Measurements from ENCODE around the gene SPACDR.

The SPACDR gene
- long read RNA-seq = 0 reads

- no peak for TF ChIP-seq SPI1 (IDR thresholded peaks at IDR 0.05; ENCODE audit: borderline replicate concordance, low read depth)
- no peak for DNase-seq (ENCODE audit: low read depth in 1 of 2, low spot score in 1 of 2)
- H3K27ac ChIP-seq (replicated peaks) = no peak within 1 kb of the TSS
- no peaks in the 10 kb centered on the region for H3K27me3 ChIP-seq (ENCODE audit: insufficient read depth, poor library complexity, severe bottlenecking)
- no peak within 1 kb of the TSS for H3K4me3 ChIP-seq (replicated peaks; ENCODE audit: insufficient read depth, low read length)
Observed at GRCh38 chr7:100464210-100464660, at the start of gene SPACDR. SPACDR (minus strand) TSS chr7:100464260; CDS start chr7:100464025, 235 bp downstream.

- no peak for TF ChIP-seq SPI1 (IDR thresholded peaks at IDR 0.05; ENCODE audit: borderline replicate concordance, low read depth)
- H3K4me3 ChIP-seq (replicated peaks; ENCODE audit: insufficient read depth, low read length) = no peak overlapping the region
- no peak overlapping the region for H3K27ac ChIP-seq (replicated peaks)
- no peak for DNase-seq (ENCODE audit: low read depth in 1 of 2, low spot score in 1 of 2)
- H3K27me3 ChIP-seq (ENCODE audit: insufficient read depth, poor library complexity, severe bottlenecking) = no peaks in the 10 kb centered on the region
Observed at GRCh38 chr7:100513212-100513810, 49.3 kb upstream of the SPACDR start.

GRCh38 chr7:100510437-100511239 lies 46.6 kb upstream of the SPACDR start:
- TF ChIP-seq CTCF (IDR thresholded peaks at IDR 0.05; ENCODE audit: insufficient read depth, low read length) (no peak), SPI1 (IDR thresholded peaks at IDR 0.05; ENCODE audit: borderline replicate concordance, low read depth) (no peak), GABPA (IDR thresholded peaks at IDR 0.05; ENCODE audit: low read depth) (no peak), REST (IDR thresholded peaks at IDR 0.05; ENCODE audit: insufficient replicate concordance, low read depth) (no peak), POLR2AphosphoS5 (IDR thresholded peaks at IDR 0.05; ENCODE audit: low read depth) (no peak)

DNA sequence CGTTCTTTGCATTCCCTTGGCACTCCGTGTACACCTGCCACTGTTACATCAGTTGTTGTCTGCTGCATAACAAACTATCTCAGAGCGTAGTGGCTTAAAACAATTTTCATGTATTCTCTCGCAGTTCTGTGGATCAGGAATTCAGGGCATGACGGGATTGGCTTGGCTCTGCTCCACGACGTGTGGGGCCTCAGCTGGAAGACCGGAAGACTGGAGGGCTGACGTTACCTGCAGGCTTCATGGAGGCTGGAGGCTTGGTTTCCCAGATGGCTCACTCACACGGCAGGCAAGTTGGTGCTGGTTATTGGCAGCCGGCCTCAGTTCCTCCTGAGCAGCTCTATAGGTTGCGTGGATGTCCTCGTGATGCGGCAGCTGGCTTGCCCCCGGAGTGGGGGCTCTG lies 45.2 kb upstream of the SPACDR start:
- H3K4me3 ChIP-seq (replicated peaks; ENCODE audit: insufficient read depth, low read length) = no peak overlapping the region
- no peak overlapping the region for H3K27ac ChIP-seq (replicated peaks)
- no peak for TF ChIP-seq REST (IDR thresholded peaks at IDR 0.05; ENCODE audit: insufficient replicate concordance, low read depth)
- TF ChIP-seq POLR2AphosphoS5 (IDR thresholded peaks at IDR 0.05; ENCODE audit: low read depth) = no peak
- TF ChIP-seq CTCF (IDR thresholded peaks at IDR 0.05; ENCODE audit: insufficient read depth, low read length) = no peak
- no peak for TF ChIP-seq GABPA (IDR thresholded peaks at IDR 0.05; ENCODE audit: low read depth)
- no peak for TF ChIP-seq SPI1 (IDR thresholded peaks at IDR 0.05; ENCODE audit: borderline replicate concordance, low read depth)
- no peak for DNase-seq (ENCODE audit: low read depth in 1 of 2, low spot score in 1 of 2)
- no peaks in the 10 kb centered on the region for H3K27me3 ChIP-seq (ENCODE audit: insufficient read depth, poor library complexity, severe bottlenecking)

More at GRCh38 chr7:100510437-100511239, 46.6 kb upstream of the SPACDR start:
- DNase-seq (ENCODE audit: low read depth in 1 of 2, low spot score in 1 of 2) = no peak
- H3K4me3 ChIP-seq (replicated peaks; ENCODE audit: insufficient read depth, low read length) = no peak overlapping the region
- no peaks in the 10 kb centered on the region for H3K27me3 ChIP-seq (ENCODE audit: insufficient read depth, poor library complexity, severe bottlenecking)
- H3K27ac ChIP-seq (replicated peaks) = no peak overlapping the region
